HG03159 (cell line): ENCODE measurements around the gene PRKCB.
"Not testable (repeated sequence)": the region's sequence is repeated elsewhere in the genome, so short reads cannot be mapped to it uniquely, and the experiment has no call there.

Experiments used
- ATAC-seq: cut with Tn5 transposase; IDR thresholded peaks from one replicate; pipeline ENCODE4 v1.9.1; 2021; ENCODE audit warnings: mild to moderate bottlenecking, moderate library complexity; ENCODE audit not compliant: unreplicated experiment

PRKCB gene

DNA sequence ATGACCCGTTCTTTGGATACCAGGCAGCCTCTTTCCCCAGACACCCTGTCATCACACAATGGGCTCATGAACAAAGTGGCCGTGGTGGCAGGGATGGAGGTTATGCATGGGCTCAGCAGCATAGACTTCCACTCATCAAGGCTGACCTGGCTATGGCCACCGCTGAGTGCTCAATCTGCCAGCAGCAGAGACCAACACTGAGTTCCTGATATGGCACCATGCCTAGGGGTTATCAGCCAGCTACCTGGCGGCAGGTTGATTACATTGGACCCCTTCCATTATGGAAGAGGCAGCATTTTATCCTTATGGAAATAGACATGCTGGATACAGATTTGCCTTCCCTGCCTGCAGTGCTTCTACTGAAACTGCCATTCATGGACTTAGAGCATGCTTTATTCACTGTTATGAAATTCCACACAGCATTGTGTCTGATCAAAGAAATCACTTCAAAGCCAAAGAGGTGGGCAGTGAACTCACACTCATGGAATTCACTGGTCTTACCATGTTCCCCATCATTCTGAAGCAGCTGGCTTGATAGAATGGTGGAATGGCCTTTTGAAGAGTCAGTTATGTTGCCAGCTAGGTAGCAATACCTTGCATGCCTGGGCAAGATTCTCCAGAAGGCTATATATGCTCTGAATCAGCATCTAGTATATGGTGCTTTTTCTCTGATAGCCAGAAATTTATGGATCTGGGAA is 160.6 kb downstream of the PRKCB start:
- ATAC-seq = no peak

DNA sequence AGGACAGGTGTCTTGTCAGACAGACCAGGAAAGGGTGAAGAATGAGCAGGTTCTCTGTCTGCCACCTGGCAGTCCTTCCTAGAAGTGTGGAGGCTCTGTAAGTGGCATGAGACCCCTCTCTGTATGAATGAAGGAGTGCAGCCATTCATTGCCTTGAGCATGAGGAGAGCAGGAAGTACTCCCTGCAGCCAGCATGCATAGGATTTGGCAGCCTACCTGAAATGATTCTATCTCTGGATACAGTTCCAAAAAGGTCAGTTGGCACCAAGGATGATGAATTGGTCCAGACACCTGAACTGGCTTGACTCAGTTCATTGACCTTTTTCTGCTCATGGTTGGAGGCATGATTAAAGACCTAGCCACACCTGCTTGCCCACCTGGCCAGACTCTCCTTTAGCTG is 163.0 kb downstream of the PRKCB start:
- no peak for ATAC-seq

DNA sequence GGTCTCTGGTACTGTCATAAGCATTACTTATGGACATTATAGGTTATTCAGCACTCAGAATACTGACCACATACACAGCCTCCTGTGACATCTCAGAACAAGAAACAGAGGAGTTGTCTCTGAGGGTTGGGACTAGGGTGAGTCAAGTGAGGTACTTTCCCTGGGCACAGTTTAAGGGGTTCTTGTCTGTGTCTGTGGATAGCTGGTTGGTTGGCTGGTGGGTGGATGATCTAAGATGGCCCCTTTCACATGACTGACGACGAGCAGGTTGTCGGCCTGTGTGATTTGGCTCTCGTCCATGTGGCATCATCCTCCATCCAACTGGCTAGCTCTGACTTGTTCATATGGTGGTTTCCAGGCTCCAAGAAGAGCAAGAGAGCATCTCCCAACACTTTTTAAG is 163.9 kb downstream of the PRKCB start:
- ATAC-seq = no peak

DNA sequence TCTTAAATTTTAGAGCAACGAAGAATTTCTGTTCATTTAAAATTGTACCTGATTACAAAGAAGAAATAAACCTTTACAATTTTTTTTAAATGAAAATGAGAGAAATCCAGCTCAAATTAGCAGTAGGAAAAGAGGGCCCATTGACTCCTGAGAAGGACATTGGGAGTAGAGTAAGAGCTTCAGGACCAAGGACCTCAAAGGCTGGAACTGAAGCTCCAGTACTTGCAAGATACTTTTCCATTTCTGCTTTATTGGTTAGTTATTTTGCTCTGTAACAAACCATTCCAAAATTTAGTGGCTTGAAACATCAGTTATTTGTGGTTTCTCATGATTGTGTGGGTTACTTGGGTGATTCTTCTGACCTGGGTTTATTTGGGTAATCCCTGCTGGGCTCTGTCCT is 165.9 kb downstream of the PRKCB start:
- ATAC-seq = no peak

DNA sequence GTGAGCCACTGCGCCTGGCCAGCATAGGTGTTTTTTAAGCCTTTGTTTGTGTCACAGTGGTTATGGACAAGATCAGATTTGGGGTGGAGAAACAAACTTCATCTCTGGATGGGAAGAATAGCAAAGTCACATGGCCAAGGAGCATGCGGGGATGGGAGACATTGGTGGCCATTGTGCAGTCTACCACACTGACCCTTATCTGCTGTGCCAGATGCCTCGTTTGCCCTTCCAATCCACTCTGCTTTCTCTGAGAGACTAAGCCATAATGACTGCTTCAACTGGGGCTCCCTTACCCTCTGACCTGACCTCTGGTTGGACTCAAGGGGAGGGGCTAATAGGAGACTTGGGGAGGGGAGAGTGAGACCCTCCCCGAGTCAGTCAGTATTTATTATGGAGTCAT is 166.8 kb downstream of the PRKCB start:
- ATAC-seq = no peak

DNA sequence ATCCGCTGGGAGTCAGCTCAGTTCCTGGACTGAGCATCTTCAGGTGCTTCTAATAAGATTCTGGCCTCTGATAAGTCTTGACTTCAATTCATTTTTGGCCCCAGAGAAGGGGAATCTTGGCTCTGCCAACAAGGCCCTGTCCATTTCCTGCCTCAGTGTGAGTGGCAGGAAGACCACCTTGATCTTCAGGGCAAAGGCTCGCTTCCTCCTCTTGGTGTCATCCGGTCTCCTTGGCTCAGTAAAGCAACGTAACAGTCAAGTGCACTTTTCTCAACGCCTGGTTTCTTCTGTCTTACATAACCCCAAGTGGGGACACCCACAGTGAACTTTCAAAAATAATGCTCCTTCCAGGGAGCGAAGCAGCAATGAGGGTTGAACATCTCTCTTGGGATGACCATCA is 169.8 kb downstream of the PRKCB start:
- ATAC-seq = no peak

DNA sequence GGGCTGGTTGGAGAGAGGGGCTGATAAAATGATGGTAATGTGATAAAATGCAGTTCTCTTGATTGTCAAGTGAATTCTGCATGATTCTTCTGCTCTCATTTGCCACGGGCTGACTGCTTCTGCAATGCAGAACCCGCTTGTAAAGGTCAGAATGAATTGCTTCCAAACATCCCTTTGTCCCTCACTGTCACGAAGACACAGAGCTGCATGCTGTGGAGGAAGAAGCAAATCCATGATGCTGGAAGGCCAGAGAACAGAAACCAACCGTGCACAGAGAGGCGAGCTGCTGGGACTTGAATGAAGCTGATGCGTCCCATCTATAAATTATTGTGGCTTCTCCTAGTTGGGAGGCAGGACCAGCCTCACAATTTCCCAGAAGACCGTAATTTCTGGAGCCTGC is 171.6 kb downstream of the PRKCB start:
- ATAC-seq = no peak

DNA sequence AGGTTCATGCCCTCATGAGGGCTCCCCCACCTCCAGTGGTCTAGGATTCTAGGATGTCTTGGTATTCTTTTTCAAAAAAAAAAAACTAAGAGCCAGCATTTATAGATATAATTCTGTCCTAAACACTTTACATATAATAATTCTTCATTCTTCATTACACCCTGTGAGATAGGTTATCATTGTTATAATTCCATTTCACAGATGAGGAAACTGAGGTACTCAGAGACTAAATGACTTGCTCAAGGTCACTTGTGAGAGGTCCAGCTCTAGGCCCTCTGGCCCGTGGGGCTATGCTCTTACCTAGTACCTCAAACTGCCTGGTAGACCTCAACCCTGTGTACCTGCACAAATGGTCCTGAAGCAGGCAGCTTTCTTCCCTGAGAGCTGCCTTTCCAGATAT is 172.2 kb downstream of the PRKCB start:
- ATAC-seq = no peak

DNA sequence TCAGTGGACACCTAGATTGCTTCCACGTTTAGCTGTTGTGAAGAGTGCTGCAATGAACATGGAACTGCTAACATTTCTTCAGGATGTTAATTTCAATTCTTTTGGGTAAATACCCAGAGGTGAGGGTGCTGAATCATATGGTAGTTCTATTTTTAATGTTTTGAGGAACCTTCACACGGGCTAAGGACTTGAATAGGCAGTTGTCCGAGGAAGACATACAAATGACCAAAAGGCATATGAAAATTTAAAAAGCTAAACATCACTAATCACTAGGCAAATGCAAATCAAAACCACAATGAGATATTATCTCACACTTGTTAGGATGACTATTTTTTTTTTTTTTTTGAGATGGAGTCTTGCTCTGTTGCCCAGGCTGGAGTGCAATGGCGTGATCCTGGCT is 173.3 kb downstream of the PRKCB start:
- no peak for ATAC-seq

DNA sequence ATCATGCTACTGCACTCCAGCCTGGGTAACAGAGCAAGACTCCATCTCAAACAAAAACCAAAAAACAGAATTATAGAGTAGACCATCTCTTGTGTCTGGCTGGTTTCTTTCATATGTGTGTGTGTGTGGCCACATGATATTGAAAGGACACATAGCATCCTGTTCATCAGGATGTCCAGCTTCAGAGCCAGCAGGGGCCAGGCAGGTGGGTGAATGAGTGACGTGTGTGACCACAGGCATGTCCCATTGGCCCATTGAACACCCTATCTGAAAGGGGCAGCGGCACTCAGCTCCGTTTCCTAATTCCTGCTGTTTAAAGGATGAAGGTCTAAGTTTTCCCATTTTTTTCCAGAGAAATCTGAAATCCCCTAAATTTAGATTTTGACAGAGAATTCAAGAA is 174.2 kb downstream of the PRKCB start:
- ATAC-seq = no peak

DNA sequence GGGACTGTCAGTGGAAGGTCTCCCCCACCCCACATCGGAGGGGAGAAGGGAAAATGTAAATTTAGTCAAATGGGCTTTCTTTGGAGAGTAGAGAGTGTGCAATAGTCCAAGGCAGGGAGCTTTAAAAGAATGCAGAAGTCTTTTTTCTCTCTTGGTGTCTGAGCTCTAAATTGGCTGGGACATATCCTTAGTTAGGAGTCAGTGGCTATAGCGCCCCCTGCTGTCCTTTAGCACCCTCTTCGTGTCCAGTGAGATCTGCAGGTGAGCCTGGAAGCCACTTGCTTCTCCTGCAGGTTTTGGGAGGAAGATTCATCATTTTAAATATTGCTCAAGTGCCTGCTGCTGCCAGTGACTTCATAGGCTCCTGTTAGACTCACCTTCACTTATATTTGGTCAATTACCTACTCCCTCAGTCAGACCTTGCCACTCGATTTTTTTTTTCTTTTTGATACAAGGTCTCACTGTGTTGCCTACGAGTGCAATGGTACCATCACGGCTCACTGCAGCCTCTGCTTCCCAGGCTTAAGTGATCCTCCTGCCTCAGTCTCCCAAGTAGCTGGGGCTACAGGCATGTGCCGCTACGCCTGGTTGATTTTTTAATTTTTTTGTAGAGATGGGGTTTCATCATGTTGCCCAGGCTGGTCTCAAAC is 174.8 kb downstream of the PRKCB start:
- ATAC-seq = no peak

DNA sequence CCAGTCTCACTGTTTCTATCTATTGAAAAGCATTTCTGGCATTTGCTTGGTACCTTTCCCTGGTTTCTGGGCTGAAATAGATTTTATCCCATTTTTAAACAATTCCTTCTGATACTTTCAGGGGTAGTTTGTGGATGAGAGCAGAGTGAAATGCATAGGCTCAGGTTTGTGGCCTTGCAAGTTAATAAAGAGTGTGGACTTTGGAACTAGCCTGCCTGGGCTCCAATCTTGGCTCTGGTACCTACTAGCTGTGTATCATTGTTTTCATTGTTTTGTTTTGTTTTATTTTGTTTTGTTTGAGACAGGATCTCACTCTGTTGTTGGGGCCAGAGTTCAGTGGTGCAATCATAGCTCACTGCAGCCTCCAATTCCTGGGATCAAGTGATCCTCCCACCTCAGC is 175.5 kb downstream of the PRKCB start:
- ATAC-seq = no peak

DNA sequence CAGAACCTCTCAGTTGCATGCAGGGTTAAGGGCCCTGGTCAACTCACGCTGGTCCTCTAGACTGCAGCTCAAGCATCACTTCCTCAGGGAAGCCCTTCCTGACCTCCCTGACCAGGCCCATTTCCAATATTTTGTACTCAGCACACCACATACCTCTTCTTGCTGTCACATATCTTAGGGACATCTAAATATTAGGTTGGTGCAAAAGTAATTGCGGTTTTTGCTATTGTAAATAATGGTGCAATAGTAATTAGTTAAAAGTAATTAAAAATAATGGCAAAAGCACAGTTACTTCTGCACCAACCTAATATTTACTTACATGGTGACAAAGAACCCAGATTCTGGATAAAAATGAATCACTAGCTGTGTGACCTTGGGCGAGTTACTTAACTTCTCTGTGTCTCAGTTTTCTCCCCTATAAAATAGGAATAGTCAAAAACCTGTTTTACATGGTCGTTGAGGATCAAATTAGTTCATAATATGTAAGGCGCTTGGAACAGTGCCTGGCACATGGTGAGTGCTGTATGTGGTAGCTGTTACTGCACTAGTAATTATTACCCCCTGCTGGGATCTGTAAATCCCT is 177.4 kb downstream of the PRKCB start:
- no peak for ATAC-seq

DNA sequence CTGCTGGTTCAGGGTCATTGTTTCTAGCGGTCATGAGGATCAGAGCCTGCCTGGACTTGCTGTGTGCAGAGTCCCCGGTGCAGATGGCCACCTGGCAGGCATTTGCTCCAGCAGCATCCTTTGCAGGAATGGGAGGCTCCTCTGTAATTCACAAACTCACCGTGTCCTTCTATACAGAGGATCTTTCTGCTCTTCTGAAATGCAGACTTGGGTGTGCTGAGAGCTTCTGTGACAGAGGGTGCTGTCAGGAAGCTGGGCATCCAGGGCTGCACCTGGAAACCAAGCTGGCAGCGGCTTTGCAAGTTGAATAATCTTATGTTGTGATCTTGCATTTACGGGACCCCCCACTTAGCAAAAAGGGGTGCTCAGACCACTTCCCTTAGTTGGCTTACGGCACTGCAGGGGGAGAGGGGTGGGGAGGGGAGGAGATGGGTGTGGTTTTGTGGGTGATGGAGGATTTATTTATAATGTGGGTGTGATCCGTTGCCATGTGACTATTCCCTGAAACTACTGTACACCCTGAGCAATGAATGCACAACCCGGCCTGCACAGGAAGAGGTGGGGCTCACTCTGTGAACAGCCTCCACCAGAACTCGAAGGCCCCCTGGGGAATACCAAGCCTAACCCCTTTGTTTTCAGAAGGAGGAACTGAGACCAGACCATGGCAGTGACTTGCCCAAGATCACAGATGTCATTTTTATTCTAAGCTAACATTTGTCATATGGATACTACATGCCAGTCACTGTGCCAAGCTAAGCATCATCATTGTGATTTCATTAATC is 178.3 kb downstream of the PRKCB start:
- ATAC-seq = peak; percentile 96

DNA sequence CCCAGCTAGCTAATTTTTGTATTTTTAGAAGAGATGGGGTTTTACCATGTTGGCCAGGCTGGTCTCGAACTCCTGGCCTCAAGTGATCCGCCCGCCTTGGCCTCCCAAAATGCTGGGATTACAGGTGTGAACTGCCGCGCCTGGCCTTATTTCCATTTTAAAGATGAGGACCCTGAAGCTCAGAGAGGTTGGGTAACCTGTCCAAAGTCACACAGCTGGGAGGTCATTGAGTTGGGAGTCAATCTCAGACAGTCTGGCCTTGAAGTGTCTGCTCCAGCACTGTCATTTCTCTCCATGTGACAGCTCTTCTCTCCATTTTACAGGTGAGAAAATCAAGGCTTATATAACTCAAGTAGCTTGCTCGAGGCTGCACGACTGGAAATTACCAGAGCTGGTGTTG is 179.2 kb downstream of the PRKCB start:
- not testable (repeated sequence) for ATAC-seq

DNA sequence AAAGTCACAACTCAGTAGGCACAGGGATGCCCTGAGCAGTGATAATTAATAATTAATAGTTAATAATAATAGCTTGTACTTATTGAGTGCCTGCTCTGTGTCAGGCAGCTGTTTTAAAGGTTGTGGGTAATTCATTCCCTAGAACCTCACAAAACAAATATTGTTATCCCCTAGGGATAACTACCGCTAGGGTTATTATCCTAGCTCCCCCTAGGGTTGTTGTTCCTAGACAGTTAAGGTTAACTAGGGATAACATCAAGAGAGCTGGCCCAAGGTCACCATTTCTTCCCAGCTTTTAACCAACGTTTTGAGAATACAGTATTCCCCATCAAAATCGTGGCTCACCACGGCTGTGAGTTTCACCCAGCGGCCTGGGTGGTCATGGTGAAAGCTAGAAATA is 180.1 kb downstream of the PRKCB start:
- no peak for ATAC-seq

DNA sequence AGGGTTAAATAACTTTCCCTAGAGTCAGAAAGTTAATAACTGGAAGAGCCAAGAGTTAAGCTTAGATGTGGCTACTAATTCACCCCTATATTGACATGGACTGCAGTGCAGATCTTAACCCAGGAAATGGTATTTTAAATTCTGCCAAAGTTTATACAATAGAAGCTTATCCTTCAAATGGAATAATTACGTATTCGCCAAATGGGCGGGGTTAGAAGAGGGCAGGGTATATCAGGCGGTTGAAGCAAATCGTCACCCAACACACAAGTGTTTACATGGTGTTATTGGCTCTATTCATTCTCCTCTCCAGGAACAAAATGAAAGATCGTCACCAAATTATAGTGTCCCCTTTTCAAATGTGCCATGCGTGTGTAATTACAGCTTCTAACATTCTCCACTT is 182.7 kb downstream of the PRKCB start:
- ATAC-seq = no peak

DNA sequence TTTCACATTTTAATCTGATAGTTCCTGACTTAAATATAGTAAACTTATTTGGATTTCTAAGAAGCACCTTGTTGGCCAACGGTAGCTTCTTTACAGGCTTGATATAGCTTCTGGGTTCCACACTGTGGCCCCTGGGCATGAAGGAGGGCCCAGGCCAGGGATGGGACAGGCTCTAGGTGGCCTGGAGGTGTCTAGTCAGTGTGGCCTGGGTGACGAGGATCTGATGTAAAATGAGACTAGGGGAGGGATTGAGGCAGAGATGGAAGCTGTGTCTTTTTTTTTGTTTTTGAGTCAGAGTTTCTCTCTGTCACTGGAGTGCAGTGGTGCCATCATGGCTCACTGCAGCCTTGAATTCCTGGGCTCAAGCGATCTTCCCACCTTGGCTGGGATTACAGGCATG is 187.0 kb downstream of the PRKCB start:
- ATAC-seq = no peak

DNA sequence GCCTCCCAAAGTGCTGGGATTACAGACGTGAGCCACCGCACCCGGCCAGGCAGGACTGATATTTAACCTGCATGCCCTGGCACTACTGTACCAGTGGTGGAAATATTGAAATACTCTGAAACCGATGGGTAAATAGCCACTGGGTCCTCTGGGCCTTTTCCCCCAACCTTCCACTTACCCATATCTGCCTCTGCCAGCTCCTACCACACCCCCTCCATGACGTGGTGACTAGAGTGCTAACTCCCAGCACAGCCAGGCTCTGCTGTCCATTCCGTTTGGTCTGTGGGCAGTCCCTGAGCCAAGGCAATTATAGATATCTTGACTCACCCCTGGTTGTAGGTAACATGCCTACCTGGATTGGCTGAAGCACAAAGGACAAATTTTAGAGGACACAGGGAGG is 187.8 kb downstream of the PRKCB start:
- ATAC-seq = no peak

DNA sequence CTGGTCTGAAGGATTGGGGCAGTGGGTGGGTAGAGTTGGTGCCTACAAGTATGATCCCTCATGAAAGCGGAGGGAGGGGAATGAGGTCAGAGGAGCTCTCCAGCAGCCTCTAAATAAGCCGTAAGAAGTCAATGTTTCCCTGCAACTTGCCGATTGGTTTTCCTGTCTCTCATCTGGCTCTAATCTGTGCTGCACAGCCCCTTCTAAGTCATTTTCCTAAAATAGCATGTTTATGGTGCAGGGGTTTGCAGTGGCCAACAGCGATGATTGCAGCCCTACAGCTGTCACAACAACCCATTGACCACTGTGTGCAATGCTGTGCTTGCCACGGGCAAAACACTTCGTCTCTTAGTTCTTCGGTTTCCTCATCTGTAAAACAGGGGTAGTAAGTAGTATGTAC is 189.2 kb downstream of the PRKCB start:
- no peak for ATAC-seq

DNA sequence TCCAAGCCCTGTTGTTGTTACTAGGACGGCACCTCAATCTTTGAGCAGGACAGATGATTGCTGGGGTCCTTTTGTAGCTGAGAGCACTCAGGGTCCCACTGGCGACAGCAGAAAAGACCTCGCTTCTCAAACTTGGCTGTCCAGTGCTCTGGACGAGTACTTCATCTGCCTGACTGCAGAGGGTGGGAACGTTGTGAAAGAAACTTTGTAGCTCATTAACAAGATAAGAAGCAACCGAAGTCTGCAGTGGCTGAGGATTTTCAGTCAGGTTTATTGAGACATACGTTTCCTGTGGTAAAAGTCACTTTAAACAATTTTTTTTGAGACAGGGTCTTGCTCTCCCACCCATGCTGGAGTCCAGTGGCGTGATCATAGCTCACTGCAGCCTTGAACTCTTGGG is 191.7 kb downstream of the PRKCB start:
- ATAC-seq = no peak

DNA sequence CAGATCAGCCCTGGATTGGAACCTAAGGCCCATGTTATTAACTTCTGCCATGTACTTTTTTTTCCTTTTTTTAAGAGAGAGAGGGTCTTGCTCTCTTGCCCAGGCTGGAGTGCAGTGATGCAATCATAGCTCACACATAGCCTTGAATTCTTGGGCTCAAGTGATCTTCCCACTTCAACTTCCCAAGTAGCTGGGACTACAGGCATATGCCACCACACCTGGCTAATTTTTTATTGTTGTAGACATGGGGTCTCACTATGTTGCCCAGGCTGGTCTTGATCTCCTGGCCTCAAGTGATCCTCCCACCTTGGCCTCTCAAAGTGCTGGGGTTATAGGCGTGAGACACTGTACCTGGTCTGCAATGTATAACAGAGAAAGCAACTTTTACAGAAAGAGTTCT is 194.1 kb downstream of the PRKCB start:
- not testable (repeated sequence) for ATAC-seq
